KOPT-K1 (cell line): ENCODE data around the gene OBP2B.

ENCODE experiments used
- H3K27ac ChIP-seq: fragments of 200-600 bp; sonication (generic); 2 replicates; pipeline ENCODE4 v1.5.1; 2016; ENCODE audit warnings: antibody characterized with exemption, mild to moderate bottlenecking, low read depth, low read length; ENCODE audit not compliant: poor library complexity, severe bottlenecking
- H3K36me3 ChIP-seq: fragments of 200-600 bp; sonication (generic); 2 replicates; pipeline ENCODE4 v1.5.1; 2017; ENCODE audit warnings: antibody characterized with exemption, mild to moderate bottlenecking, low read length, moderate library complexity; ENCODE audit not compliant: insufficient read depth
- H3K9me3 ChIP-seq: fragments of 200-600 bp; sonication (generic); 2 replicates; pipeline ENCODE4 v1.5.1; 2017; ENCODE audit warnings: antibody characterized with exemption, low read length, mild to moderate bottlenecking; ENCODE audit not compliant: insufficient read depth, poor library complexity, severe bottlenecking

The OBP2B gene

GRCh38 chr9:133202688-133203453 is 6.2 kb downstream of the OBP2B start:
- no peak overlapping the region for H3K27ac ChIP-seq
- H3K9me3 ChIP-seq: no peaks in the 10 kb centered on the region
- no peaks in the 10 kb centered on the region for H3K36me3 ChIP-seq

GRCh38 chr9:133202145-133202513 is 6.9 kb downstream of the OBP2B start:
- Histone ChIP-seq H3K9me3 (no peaks in the 10 kb centered on the region), H3K27ac (no peak overlapping the region), H3K36me3 (no peaks in the 10 kb centered on the region)

- H3K27ac ChIP-seq: no peak overlapping the region
- no peaks in the 10 kb centered on the region for H3K36me3 ChIP-seq
- H3K9me3 ChIP-seq: no peaks in the 10 kb centered on the region
Observed at GRCh38 chr9:133201424-133202144, 7.5 kb downstream of the OBP2B start.

- Histone ChIP-seq H3K9me3 (no peaks in the 10 kb centered on the region), H3K27ac (no peak overlapping the region), H3K36me3 (no peaks in the 10 kb centered on the region)
Observed at GRCh38 chr9:133200631-133201030, 8.4 kb downstream of the OBP2B start.

- peaks cover 4% of the 10 kb centered on the region for H3K9me3 ChIP-seq
- no peak overlapping the region for H3K27ac ChIP-seq
- no peaks in the 10 kb centered on the region for H3K36me3 ChIP-seq
Observed at GRCh38 chr9:133199648-133200321, 9.3 kb downstream of the OBP2B start.

- peaks cover 8% of the 10 kb centered on the region for H3K9me3 ChIP-seq
- no peaks in the 10 kb centered on the region for H3K36me3 ChIP-seq
- no peak overlapping the region for H3K27ac ChIP-seq
Observed at GRCh38 chr9:133195029-133195428, 14.0 kb downstream of the OBP2B start.

GRCh38 chr9:133194597-133194996 is 14.5 kb downstream of the OBP2B start:
- Histone ChIP-seq H3K27ac (no peak overlapping the region), H3K36me3 (no peaks in the 10 kb centered on the region), H3K9me3 (peaks cover 8% of the 10 kb centered on the region)

GRCh38 chr9:133191989-133192388 is 17.1 kb downstream of the OBP2B start:
- Histone ChIP-seq H3K36me3 (no peaks in the 10 kb centered on the region), H3K9me3 (peaks cover 8% of the 10 kb centered on the region), H3K27ac (no peak overlapping the region)

GRCh38 chr9:133189826-133190225 is 19.2 kb downstream of the OBP2B start:
- peaks cover 4% of the 10 kb centered on the region for H3K9me3 ChIP-seq
- no peaks in the 10 kb centered on the region for H3K36me3 ChIP-seq
- no peak overlapping the region for H3K27ac ChIP-seq

GRCh38 chr9:133188843-133189180 is 20.2 kb downstream of the OBP2B start:
- H3K9me3 ChIP-seq: no peaks in the 10 kb centered on the region
- no peaks in the 10 kb centered on the region for H3K36me3 ChIP-seq
- no peak overlapping the region for H3K27ac ChIP-seq

GRCh38 chr9:133188006-133188842 is 20.8 kb downstream of the OBP2B start:
- Histone ChIP-seq H3K9me3 (no peaks in the 10 kb centered on the region), H3K27ac (no peak overlapping the region), H3K36me3 (no peaks in the 10 kb centered on the region)

GRCh38 chr9:133187561-133188005 is 21.5 kb downstream of the OBP2B start:
- Histone ChIP-seq H3K36me3 (no peaks in the 10 kb centered on the region), H3K27ac (no peak overlapping the region)

GRCh38 chr9:133186736-133187135 is 22.3 kb downstream of the OBP2B start:
- no peaks in the 10 kb centered on the region for H3K9me3 ChIP-seq
- H3K27ac ChIP-seq: no peak overlapping the region
- H3K36me3 ChIP-seq: no peaks in the 10 kb centered on the region

More at GRCh38 chr9:133187561-133188005, 21.5 kb downstream of the OBP2B start:
- no peaks in the 10 kb centered on the region for H3K9me3 ChIP-seq

GRCh38 chr9:133184971-133185370 is 24.1 kb downstream of the OBP2B start:
- H3K9me3 ChIP-seq: no peaks in the 10 kb centered on the region
- H3K36me3 ChIP-seq: no peaks in the 10 kb centered on the region
- H3K27ac ChIP-seq: no peak overlapping the region

- H3K27ac ChIP-seq: no peak overlapping the region
- no peaks in the 10 kb centered on the region for H3K36me3 ChIP-seq
- H3K9me3 ChIP-seq: no peaks in the 10 kb centered on the region
Observed at GRCh38 chr9:133182151-133182550, 26.9 kb downstream of the OBP2B start.
